Epidermal melanocyte (primary cell): ENCODE data around the gene ASPG.

Experiments
- DNase-seq: peaks from one replicate; pipeline ENCODE4 v3.0.0; 2011; ENCODE audit warnings: low spot score; ENCODE audit not compliant: insufficient read length

ASPG gene

DNA sequence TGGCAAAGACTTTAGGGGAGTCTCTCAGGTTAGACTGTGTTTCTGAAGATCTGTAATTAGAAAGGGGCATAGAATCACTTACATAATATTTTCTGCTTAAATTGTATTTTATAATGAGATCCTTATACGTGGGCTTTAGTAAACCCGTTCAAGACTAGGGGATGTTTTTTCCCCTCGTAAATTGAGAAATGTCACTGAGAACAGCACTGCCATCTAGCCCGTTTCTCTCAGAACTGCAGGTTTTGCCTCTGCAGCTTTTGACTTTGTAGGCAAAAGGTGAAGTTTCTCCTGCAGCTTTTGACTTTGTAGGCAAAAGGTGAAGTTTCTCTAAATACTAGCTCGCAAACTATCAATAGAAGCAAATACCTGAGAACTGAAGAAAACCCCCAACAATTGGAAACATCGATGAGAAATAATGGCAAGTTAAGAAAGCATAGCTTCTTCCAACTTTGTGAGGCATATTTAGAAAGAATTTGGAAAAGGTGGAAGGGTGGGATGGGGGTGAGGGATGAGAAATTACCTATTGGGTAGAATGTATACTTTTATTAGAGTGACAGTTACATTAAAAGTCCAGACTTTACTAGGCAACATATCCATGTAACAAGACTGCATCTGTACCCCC lies 9.9 kb upstream of the ASPG start:
- no peak for DNase-seq

DNA sequence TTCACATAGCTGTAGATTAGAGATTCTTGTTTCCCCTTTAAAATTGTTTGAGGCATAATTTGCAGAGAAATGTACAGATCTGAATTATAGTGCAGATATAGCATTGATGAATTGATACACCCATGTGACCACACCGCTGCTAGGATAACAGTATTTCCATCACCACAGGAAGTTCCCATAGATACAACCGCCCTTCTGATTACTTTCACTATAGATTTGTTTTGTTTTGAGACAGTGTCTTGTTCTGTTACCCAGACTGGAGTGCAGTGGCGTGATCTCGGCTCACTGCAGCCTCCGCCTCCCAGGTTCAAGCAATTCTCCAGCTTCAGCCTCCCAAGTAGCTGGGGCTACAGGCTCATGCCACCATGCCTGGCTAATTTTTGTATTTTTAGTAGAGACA lies 8.8 kb upstream of the ASPG start:
- DNase-seq, result no peak

- peak; percentile 97 for DNase-seq
Observed at GRCh38 chr14:104078031-104078455, 7.5 kb upstream of the ASPG start.

DNA sequence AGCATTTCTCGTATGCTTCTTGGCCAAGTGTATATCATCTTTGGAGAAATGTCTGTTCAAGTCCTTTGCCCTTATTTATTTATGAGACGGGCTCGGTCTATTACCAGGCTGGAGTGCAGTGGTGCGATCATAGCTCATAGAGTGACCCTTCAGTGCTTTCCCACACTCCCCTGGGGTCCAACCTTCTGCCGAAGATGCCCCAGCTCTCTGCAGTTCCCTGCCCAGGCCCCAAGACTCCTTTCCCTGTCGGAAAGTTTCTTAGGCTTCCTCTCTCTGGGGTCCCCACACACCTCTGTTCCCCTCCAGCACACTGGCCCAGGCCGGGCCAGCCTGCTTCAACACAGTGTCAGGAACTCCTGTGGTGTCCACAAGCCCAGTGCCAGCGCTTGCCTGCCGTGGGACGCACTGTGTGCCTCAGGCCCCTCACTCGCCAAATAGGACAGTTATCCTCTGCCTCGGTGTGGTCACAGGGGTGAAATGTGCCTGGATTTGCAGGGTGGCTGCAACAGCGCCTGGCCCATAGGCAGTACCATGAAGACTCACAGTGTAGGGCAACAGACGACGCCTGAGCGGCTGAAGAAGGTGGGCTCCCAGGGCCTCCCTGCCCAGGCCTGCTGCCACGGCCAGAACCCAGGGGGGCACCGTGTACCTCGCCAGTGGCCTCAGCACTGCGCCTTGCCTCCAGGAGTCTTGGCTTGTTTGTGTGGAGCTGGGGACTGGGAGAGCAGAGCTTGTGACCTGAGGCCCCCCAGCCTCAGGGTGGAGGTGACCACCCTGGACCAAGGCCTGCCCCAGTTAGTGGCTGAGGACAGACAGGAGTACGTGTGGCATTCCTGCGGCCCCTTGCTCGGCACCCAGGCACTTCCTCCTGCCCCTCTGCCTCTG lies 4.9 kb upstream of the ASPG start:
- peak; percentile 3 for DNase-seq

- no peak for DNase-seq
Observed at GRCh38 chr14:104081261-104081835, 4.2 kb upstream of the ASPG start.

GRCh38 chr14:104081951-104082464 lies 3.5 kb upstream of the ASPG start:
- no peak for DNase-seq

GRCh38 chr14:104082807-104083206 lies 2.7 kb upstream of the ASPG start:
- DNase-seq, result no peak

- DNase-seq, result no peak
Observed at GRCh38 chr14:104084251-104085002, 1.1 kb upstream of the ASPG start.

DNA sequence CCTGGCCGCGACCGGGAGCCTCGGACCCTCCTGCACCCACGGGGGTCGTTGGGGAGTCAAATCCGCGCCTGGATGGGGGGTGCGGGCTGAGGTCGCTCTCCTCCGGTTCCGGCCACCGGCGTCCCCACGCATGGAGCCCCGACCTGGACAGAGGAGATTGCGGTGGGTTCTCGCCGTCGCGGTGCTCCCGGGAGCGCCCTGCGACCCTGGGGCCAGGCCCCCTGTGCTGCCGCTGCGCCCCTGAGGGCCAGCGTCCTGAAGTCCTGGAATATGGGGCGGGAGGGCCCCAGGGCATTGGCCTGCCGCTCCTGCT lies 345 bp downstream of the ASPG start:
- no peak for DNase-seq

GRCh38 chr14:104086210-104086660 lies 735 bp downstream of the ASPG start:
- DNase-seq, result peak; percentile 14

DNA sequence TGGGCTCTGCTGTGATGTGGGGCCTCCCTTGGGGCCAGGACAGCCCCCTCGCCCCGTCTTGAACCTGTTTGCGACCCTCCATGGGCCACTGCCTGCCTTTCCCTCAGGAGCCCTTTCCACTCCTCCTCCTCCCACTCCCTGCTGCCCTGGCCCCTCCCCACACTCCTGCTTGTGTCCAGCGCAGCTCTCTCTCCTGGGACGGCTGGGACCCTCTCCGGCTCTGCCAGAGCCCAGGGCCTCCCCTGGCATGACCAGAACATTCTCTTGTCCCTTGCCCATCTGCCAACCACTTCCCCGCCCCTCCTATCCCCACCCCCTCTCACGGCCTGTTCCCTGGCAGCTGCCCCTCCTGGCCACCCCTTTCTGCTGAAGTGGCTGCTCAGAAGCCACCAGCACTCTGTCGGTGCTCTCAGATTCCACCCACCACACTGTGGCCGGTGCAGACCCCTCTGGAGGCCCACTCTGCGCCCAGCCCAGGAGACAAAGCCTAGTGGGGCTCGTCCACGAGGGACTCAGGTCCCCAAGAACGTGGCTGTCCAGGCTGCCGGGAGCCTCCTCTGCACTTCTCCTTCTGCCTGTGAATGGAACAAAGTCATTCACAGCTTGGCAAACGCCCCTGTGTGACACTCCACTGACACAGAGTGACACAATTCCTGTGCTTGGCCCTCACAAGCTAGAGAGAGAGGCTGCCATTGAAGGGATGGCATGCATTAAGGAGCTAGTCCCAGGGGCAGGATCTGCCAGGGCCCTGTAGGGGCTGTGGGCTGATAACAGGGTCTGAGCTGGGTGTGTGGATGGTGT lies 1.4 kb downstream of the ASPG start:
- peak; percentile 17 for DNase-seq

DNA sequence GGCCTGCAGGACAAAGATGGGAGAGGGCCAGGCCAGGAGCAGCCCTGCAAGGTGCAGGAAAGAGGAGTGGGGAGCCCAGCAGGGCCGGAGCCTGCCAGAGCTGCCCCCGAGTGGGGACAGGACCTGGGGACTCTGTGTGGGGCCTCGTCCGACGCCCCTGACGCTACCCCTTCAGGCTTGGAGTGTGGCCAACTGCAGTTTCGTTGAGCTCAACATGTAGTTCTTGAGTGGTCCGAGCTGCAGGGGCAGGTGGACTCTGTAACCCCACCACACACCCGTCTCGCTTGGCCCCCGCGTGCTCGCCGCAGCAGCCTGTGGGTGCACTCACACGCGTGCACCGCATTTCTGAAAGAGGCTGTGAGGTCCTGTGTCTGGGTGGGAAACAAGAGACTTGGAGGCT lies 2.0 kb downstream of the ASPG start:
- DNase-seq, result peak; percentile 11

- DNase-seq, result no peak
Observed at GRCh38 chr14:104087981-104088850, 2.7 kb downstream of the ASPG start.

- no peak for DNase-seq
Observed at GRCh38 chr14:104090071-104090748, 4.7 kb downstream of the ASPG start.

DNA sequence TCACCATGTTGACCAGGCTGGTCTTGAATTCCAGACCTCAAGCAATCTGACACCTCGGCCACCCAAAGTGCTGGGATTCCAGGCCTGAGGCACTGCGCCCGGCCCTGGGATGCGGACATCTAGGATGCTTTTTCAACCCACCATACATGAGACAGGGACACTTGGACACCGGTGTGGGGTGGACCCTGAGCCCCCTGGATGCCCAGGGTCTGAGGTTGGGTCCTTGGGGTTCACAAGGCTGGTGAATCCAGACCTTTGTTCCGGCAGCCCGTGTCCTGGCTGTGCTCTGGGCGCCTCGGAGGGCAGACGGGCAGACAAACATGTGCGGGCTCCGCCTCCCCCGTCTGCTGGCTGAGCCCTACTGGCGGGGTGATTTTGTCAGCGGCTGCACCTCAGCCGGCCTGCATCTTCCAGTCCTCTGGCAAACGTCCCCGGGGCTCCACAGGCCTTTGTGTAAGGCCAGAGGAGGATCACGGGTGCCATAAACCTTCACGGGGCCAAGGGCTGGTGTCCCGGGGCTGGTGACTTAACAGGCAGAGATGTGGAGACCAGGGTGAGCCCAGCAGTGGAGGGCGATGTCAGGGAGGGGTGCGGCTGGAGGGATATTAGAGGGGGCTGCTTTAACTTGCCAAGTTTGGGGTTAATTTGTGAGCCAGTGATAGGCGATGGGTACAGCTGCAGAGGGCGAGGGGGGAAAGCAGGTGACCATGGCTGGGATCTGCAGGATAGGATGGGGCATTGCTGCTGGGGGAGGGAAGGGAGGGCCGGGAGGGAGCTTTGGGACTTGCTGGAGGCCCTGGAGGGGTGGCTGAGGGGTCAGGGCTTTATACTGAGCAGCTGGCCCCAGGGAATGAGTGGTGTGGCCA lies 5.8 kb downstream of the ASPG start:
- no peak for DNase-seq

GRCh38 chr14:104091927-104092771 lies 6.6 kb downstream of the ASPG start:
- no peak for DNase-seq

DNA sequence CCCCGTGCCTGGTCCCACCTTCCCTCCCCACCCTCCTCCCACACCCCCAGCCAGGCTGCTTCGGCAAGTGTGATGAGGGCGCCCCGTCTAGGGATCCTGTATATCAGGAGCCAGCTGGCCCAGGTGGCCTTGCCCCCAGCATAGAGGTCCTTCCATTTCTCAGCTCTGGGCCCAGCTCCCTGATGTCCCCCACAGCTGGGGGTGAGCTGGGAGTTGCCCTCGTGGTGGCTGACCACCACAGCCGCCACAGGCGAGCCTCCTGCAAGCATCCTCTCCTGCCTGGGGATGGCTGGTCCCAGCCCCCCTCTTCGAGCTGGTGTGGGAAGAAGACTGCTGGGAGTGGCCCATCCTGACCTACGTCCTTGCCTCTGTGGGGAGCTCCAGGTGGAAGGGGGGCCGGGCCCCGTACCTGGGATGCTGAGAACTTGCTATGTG lies 7.4 kb downstream of the ASPG start:
- DNase-seq, result no peak
